Adrenal gland (tissue), 12 donors: ENCODE data around the gene IFT57. TPM values are rescaled to one million over a fixed set of nuclear protein-coding genes. Genes with fewer than 3 reads are reported as not detected.

Experiments
- DNase-seq, 7 donors: peaks; one replicate each; pipeline ENCODE4 v3.0.0-alpha.2; 2019 to 2020
- H3K27ac ChIP-seq, 5 donors: fragments of 200-600 bp; sonication (generic) in 4 of 5; 1 replicate in 3 of 5; 2 replicates in 2 of 5; pipeline versions ENCODE4 v1.5.1 to v1.8.0; 2016 to 2020; ENCODE audit warnings: mild to moderate bottlenecking in 1 of 5
- H3K27me3 ChIP-seq: fragments of 200-600 bp; 2 replicates; pipeline ENCODE4 v1.8.0; 2021
- H3K36me3 ChIP-seq, 2 donors: fragments of 200-600 bp; replicated peaks in 1 of 2; 1 replicate in 1 of 2; 2 replicates in 1 of 2; pipeline versions ENCODE4 v1.5.1 to v1.8.0; 2018 to 2022
- H3K4me1 ChIP-seq, 2 donors: fragments of 200-600 bp; replicated peaks in 1 of 2; 1 replicate in 1 of 2; 2 replicates in 1 of 2; pipeline versions ENCODE4 v1.5.1 to v1.8.0; 2018 to 2021
- H3K4me3 ChIP-seq, 4 donors: fragments of 200-600 bp; sonication (generic) in 3 of 4; one replicate each; pipeline ENCODE4 v1.5.1; 2016 to 2018
- H3K9me3 ChIP-seq, 3 donors: fragments of 200-600 bp; sonication (generic) in 1 of 3; replicated peaks in 1 of 3; 1 replicate in 2 of 3; 2 replicates in 1 of 3; pipeline versions ENCODE4 v1.5.1 to v1.8.0; 2016 to 2021
- POLR2A ChIP-seq, 2 donors: fragments of 450-650 bp; IDR thresholded peaks; one replicate each; pipeline ENCODE4 v1.6.1; 2017; ENCODE audit warnings: antibody characterized with exemption in 2 of 2, mild to moderate bottlenecking in 2 of 2, moderate library complexity in 1 of 2
- WGBS, 4 donors: extraction: QIAGEN DNeasy Blood & Tissue Kit in 2 of 4; methylation state at CpG; one replicate each; pipeline versions ENCODE4 v1.1.5 to v1.1.7; 2013 to 2017; 5-methylcytosine and 5-hydroxymethylcytosine counted together
- intact Hi-C, 2 donors: fragments of 100-400 bp; cut with DNase I; formaldehyde crosslinking; loops; one replicate each; pipeline versions ENCODE4 v1.14.1 to v1.15.0; 2022 to 2023
- polyA plus RNA-seq, 3 donors: library from polyadenylated mRNA; stranded (reverse); fragments of 200-250 nt in 2 of 3; fragments of 350-450 nt in 1 of 3; fragmentation: Illumina TruSeq in 1 of 3; extraction: RNeasy Lipid Tissue Mini Kit (QIAGEN cat#74804) in 1 of 3; gene quantifications; one replicate each; pipeline ENCODE4 v1.2.3, GENCODE V29; 2013 to 2014
- total RNA-seq, 9 donors: library from RNA; depleted of rRNA in 4 of 9; stranded (reverse); fragments of >200 nt in 4 of 9; fragments of 120-200 nt in 1 of 9; fragmentation: NEBNext Ultra II Directional in 1 of 9; extraction: Animal tissue kit (Norgen Biotek cat#: 25700) in 1 of 9; gene quantifications; one replicate each; pipeline versions ENCODE4 v1.1.0 to v1.2.4, GENCODE V29; 2013 to 2023
- TF ChIP-seq, protein P1 (sequence below), 6 experiments: fragments of 450-650 bp in 4 of 6; fragments of 200-600 bp in 2 of 6; sonication (generic) in 1 of 6; IDR thresholded peaks; 1 replicate in 5 of 6; 2 replicates in 1 of 6; pipeline versions ENCODE4 v1.5.1 to v1.8.0; 2016 to 2021; ENCODE audit warnings: antibody characterized with exemption in 6 of 6, mild to moderate bottlenecking in 2 of 6, moderate library complexity in 1 of 6
- donor health status: healthy with polysubstance abuse.
- donor health status: Bipolar disorder and iron deficiency.
- donor health status: DM: yes; HTN: yes; CAD: no.
- donor health status: DM: no; HTN: no; CAD: no.
- donor health status: DM: no; HTN: no; CAD: no.
- donor health status: DM: yes; HTN: yes; CAD: no.

Gene IFT57
- total and polyA plus RNA-seq, 12 donors = 16.1 to 61.9 (median 50.5) TPM

DNA sequence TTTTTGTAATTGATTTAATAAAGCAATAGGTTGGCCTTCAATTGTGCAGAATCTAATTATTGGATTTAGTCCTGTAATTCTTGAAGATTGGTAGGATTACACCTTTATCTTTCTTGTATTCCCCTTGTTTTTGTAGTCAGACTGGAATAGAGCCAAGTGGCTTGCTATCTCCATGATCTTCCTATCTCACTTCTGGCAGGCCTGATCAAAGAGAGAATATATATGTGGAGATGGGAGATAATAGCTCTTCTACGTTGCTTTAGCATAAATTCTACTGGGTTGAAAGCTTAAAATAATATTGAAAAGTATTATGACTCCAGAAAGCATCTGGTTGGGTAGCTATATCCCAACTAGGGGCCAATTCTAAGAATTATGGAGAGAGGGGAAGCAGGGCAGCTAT lies 16.9 kb upstream of the IFT57 start:
- Histone ChIP-seq H3K4me3 (no peak overlapping the region), H3K27me3 (no peaks in the 10 kb centered on the region), H3K27ac (no peak overlapping the region), H3K9me3 (no peaks in the 10 kb centered on the region), H3K36me3 (no peaks in the 10 kb centered on the region), H3K4me1 (no peaks in the 10 kb centered on the region)
- no peak for DNase-seq
- TF ChIP-seq, protein P1, sequence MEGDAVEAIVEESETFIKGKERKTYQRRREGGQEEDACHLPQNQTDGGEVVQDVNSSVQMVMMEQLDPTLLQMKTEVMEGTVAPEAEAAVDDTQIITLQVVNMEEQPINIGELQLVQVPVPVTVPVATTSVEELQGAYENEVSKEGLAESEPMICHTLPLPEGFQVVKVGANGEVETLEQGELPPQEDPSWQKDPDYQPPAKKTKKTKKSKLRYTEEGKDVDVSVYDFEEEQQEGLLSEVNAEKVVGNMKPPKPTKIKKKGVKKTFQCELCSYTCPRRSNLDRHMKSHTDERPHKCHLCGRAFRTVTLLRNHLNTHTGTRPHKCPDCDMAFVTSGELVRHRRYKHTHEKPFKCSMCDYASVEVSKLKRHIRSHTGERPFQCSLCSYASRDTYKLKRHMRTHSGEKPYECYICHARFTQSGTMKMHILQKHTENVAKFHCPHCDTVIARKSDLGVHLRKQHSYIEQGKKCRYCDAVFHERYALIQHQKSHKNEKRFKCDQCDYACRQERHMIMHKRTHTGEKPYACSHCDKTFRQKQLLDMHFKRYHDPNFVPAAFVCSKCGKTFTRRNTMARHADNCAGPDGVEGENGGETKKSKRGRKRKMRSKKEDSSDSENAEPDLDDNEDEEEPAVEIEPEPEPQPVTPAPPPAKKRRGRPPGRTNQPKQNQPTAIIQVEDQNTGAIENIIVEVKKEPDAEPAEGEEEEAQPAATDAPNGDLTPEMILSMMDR (IDR thresholded peaks at IDR 0.05) = no peak
- TF ChIP-seq POLR2A (IDR thresholded peaks at IDR 0.05) = no peak
- 13 to 30% (median 28%) methylated on average over 1 of the region's 1 CpG for WGBS, 4 donors
- intact Hi-C loops = no loop called here

DNA sequence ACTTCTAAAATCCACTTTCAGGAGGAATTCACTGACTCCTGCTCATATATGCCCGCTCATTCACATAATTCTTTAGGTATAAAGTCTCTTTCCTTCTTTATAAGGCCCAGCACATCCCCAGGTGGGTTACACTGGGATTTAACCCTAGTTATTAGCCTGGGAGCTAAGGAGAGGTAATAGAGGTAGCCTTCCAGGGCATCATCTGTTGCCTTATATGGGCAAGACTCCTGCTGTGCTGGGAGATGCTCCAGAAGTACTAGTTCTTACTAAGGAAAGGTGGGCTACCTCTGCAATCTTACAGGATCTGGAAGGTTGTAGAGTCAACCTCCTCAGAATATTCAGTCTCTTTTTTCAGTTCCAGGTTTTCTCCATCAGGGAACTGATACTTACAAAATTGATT lies 13.1 kb upstream of the IFT57 start:
- TF ChIP-seq POLR2A (IDR thresholded peaks at IDR 0.05) = no peak
- TF ChIP-seq, protein P1 (IDR thresholded peaks at IDR 0.05) = no peak
- intact Hi-C loops = no loop called here
- Histone ChIP-seq H3K9me3 (no peaks in the 10 kb centered on the region), H3K27ac (no peak overlapping the region), H3K4me3 (no peak overlapping the region), H3K4me1 (no peaks in the 10 kb centered on the region), H3K36me3 (no peaks in the 10 kb centered on the region), H3K27me3 (no peaks in the 10 kb centered on the region)
- WGBS, 4 donors = 84 to 100% (median 97%) methylated on average over 1 of the region's 1 CpG
- no peak for DNase-seq

DNA sequence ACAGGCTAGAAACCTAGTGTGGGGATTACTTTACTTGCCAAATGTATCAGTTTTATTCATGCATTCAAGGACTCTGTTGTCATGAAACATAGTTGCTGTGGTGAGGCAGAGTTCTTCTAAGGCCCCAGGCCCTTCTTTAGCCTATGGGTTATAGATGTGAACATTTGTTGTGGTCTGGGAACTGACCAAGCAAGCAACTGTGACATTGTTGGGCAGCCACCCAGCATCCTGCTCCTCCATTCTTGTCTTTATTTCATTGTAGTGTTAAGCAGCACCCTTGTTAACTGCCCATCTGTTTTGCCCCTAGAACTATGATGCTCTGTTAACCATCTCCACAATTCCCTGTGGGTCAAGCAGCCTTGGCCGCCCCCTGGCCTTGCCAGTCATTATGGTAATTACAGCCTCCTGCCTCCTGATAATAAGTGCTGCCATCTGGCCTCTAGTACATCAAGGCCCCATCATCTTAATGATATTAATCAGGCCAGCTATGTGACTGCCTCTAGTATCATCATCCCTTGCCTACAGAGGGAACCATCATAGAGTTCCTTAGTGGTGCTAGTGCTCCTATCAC lies 12.2 kb upstream of the IFT57 start:
- H3K4me1 ChIP-seq = no peaks in the 10 kb centered on the region
- H3K27me3 ChIP-seq = no peaks in the 10 kb centered on the region
- TF ChIP-seq, protein P1 (IDR thresholded peaks at IDR 0.05) = no peak
- no peak for TF ChIP-seq POLR2A (IDR thresholded peaks at IDR 0.05)
- no peak overlapping the region for H3K4me3 ChIP-seq
- H3K36me3 ChIP-seq = no peaks in the 10 kb centered on the region
- 96 to 100% (median 100%) methylated on average over 1 of the region's 1 CpG for WGBS, 4 donors
- intact Hi-C loops = no loop called here
- no peak overlapping the region for H3K27ac ChIP-seq
- no peaks in the 10 kb centered on the region for H3K9me3 ChIP-seq
- no peak for DNase-seq

DNA sequence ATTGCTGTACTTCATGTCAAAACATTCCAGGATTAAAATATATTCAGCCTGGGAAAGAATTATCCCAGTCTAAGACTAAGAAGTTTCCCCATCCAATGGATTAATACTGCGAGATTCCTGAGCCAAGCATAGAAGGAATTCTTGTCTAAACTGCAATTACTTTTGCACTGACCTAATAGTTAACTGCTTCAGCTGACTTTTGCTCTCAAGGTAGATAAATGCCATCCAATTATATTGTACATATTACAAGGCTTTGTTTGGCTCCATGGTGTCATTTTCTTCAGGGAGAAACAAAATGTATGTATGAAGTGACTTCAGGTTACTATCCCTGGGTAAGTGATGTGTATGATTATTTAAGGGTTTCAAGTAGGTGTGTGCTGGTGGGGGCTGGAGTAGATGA lies 6.1 kb upstream of the IFT57 start:
- 87 to 96% (median 92%) methylated on average over 1 of the region's 1 CpG for WGBS, 4 donors
- no peaks in the 10 kb centered on the region for H3K9me3 ChIP-seq
- peaks cover 5 to 13% of the 10 kb centered on the region in 2 donors for H3K4me1 ChIP-seq
- intact Hi-C loops = no loop called here
- no peaks in the 10 kb centered on the region for H3K27me3 ChIP-seq
- H3K4me3 ChIP-seq = no peak overlapping the region
- TF ChIP-seq, protein P1 (IDR thresholded peaks at IDR 0.05) = no peak
- TF ChIP-seq POLR2A (IDR thresholded peaks at IDR 0.05) = no peak
- H3K27ac ChIP-seq = no peak overlapping the region
- DNase-seq = no peak
- H3K36me3 ChIP-seq = no peaks in the 10 kb centered on the region
